GM21825 (cell line): Measurements from ENCODE around the gene ARVCF.

Experiments
- ATAC-seq: cut with Tn5 transposase; IDR thresholded peaks from one replicate; pipeline ENCODE4 v1.9.1; 2021; ENCODE audit warnings: mild to moderate bottlenecking, moderate library complexity; ENCODE audit not compliant: unreplicated experiment

Gene ARVCF

GRCh38 chr22:19987394-19988306 lies 29.0 kb downstream of the ARVCF start:
- no peak for ATAC-seq

- ATAC-seq = no peak
Measured at GRCh38 chr22:19986410-19987341, 29.9 kb downstream of the ARVCF start.

- ATAC-seq = no peak
Measured at GRCh38 chr22:19986011-19986409, 30.6 kb downstream of the ARVCF start.

- no peak for ATAC-seq
Measured at GRCh38 chr22:19984851-19985811, 31.5 kb downstream of the ARVCF start.

- no peak for ATAC-seq
Measured at GRCh38 chr22:19984201-19984753, 32.3 kb downstream of the ARVCF start.

- no peak for ATAC-seq
Measured at GRCh38 chr22:19983741-19984140, 32.9 kb downstream of the ARVCF start.

GRCh38 chr22:19982991-19983578 lies 33.5 kb downstream of the ARVCF start:
- ATAC-seq = no peak

GRCh38 chr22:19981961-19982920 lies 34.4 kb downstream of the ARVCF start:
- ATAC-seq = no peak

- no peak for ATAC-seq
Measured at GRCh38 chr22:19981171-19981960, 35.3 kb downstream of the ARVCF start.

- ATAC-seq = no peak
Measured at GRCh38 chr22:19980766-19981165, 35.9 kb downstream of the ARVCF start.

- ATAC-seq = no peak
Measured at GRCh38 chr22:19979712-19980493, 36.7 kb downstream of the ARVCF start.

GRCh38 chr22:19978748-19979147 lies 37.9 kb downstream of the ARVCF start:
- no peak for ATAC-seq

GRCh38 chr22:19977296-19978243 lies 39.1 kb downstream of the ARVCF start:
- no peak for ATAC-seq

GRCh38 chr22:19976671-19977070 lies 40.0 kb downstream of the ARVCF start:
- no peak for ATAC-seq

GRCh38 chr22:19975707-19976035 lies 41.0 kb downstream of the ARVCF start:
- no peak for ATAC-seq
